Fibroblast of peridontal ligament (primary cell): ENCODE data around the gene IYD.
"Not testable (repeated sequence)": the region's sequence is repeated elsewhere in the genome, so short reads cannot be mapped to it uniquely, and the experiment has no call there.

Experiments
- DNase-seq: peaks from one replicate; pipeline ENCODE4 v3.0.0-alpha.2; 2010; ENCODE audit errors: extremely low read depth

IYD gene

GRCh38 chr6:150352321-150353296 is 16.2 kb upstream of the IYD start:
- peak; percentile 46 for DNase-seq

- DNase-seq: no peak
Observed at GRCh38 chr6:150353445-150353844, 15.4 kb upstream of the IYD start.

- no peak for DNase-seq
Observed at GRCh38 chr6:150354754-150355571, 13.8 kb upstream of the IYD start.

- DNase-seq: no peak
Observed at GRCh38 chr6:150355932-150356331, 12.9 kb upstream of the IYD start.

- no peak for DNase-seq
Observed at GRCh38 chr6:150361876-150362275, 6.9 kb upstream of the IYD start.

- no peak for DNase-seq
Observed at GRCh38 chr6:150363733-150364132, 5.1 kb upstream of the IYD start.

- no peak for DNase-seq
Observed at GRCh38 chr6:150366118-150366778, 2.6 kb upstream of the IYD start.

GRCh38 chr6:150369408-150369807 is 596 bp downstream of the IYD start:
- no peak for DNase-seq

GRCh38 chr6:150370112-150370511 is 1.3 kb downstream of the IYD start:
- DNase-seq: no peak

- DNase-seq: no peak
Observed at GRCh38 chr6:150371356-150371755, 2.5 kb downstream of the IYD start.

- no peak for DNase-seq
Observed at GRCh38 chr6:150372051-150372450, 3.2 kb downstream of the IYD start.

GRCh38 chr6:150373260-150373701 is 4.5 kb downstream of the IYD start:
- DNase-seq: peak; percentile 66

GRCh38 chr6:150374346-150374745 is 5.5 kb downstream of the IYD start:
- DNase-seq: not testable (repeated sequence)

- no peak for DNase-seq
Observed at GRCh38 chr6:150377211-150377781, 8.5 kb downstream of the IYD start.

- peak; percentile 26 for DNase-seq
Observed at GRCh38 chr6:150380256-150380655, 11.4 kb downstream of the IYD start.

- DNase-seq: no peak
Observed at GRCh38 chr6:150382171-150382570, 13.4 kb downstream of the IYD start.

GRCh38 chr6:150391414-150391813 is 22.6 kb downstream of the IYD start:
- DNase-seq: no peak

GRCh38 chr6:150391890-150392289 is 23.1 kb downstream of the IYD start:
- no peak for DNase-seq

- no peak for DNase-seq
Observed at GRCh38 chr6:150392452-150393220, 23.8 kb downstream of the IYD start.

GRCh38 chr6:150394053-150394898 is 25.5 kb downstream of the IYD start:
- no peak for DNase-seq
